Measurements from ENCODE around the gene APBB2. TPM values are rescaled to one million over a fixed set of nuclear protein-coding genes. Genes with fewer than 3 reads are reported as not detected.

Gene APBB2
- total RNA-seq, 2 donors from 2014 or later, result 28.2 to 30.7 TPM

GRCh38 chr4:40881851-40882250 is 332.5 kb downstream of the APBB2 start:
- ATAC-seq, result no peak
- intact Hi-C loops (cut with DNase I, micrococcal nuclease), result no loop called here
- no peak for DNase-seq

- DNase-seq, result no peak
- intact Hi-C loops (cut with DNase I, micrococcal nuclease), result no loop called here
- ATAC-seq, result no peak
These were observed 333.2 kb downstream of the APBB2 start for GRCh38 chr4:40881096-40881495.

- no peak for ATAC-seq
- no peak for DNase-seq
- intact Hi-C loops (cut with DNase I, micrococcal nuclease), result no loop called here
These were observed 335.7 kb downstream of the APBB2 start for GRCh38 chr4:40878548-40879055.

GRCh38 chr4:40877081-40877480 is 337.3 kb downstream of the APBB2 start:
- no peak for ATAC-seq
- intact Hi-C loops (cut with DNase I, micrococcal nuclease), result no loop called here
- DNase-seq, result no peak

- DNase-seq (no peak), ATAC-seq (no peak)
- intact Hi-C loops (cut with DNase I, micrococcal nuclease), result no loop called here
These were observed 338.7 kb downstream of the APBB2 start for GRCh38 chr4:40875507-40876150.

- ATAC-seq (no peak), DNase-seq (no peak)
- intact Hi-C loops (cut with DNase I, micrococcal nuclease), result no loop called here
These were observed 339.4 kb downstream of the APBB2 start for GRCh38 chr4:40874901-40875300.

GRCh38 chr4:40874331-40874730 is 340.0 kb downstream of the APBB2 start:
- no peak for DNase-seq
- intact Hi-C loops (cut with DNase I, micrococcal nuclease), result no loop called here
- no peak for ATAC-seq

GRCh38 chr4:40871695-40872250 is 342.6 kb downstream of the APBB2 start:
- intact Hi-C loops (cut with DNase I, micrococcal nuclease), result no loop called here
- no peak for DNase-seq
- no peak for ATAC-seq

- ATAC-seq, result no peak
- intact Hi-C loops (cut with DNase I, micrococcal nuclease), result no loop called here
- no peak for DNase-seq
These were observed 344.2 kb downstream of the APBB2 start for GRCh38 chr4:40870150-40870549.

GRCh38 chr4:40865696-40866095 is 348.6 kb downstream of the APBB2 start:
- intact Hi-C loops (cut with DNase I, micrococcal nuclease), result no loop called here
- ATAC-seq (no peak), DNase-seq (no peak)

GRCh38 chr4:40864531-40864930 is 349.8 kb downstream of the APBB2 start:
- intact Hi-C loops (cut with DNase I, micrococcal nuclease), result no loop called here
- no peak for ATAC-seq
- no peak for DNase-seq

- intact Hi-C loops (cut with DNase I, micrococcal nuclease), result no loop called here
- ATAC-seq (no peak), DNase-seq (no peak)
These were observed 355.4 kb downstream of the APBB2 start for GRCh38 chr4:40858962-40859361.

- ATAC-seq (no peak), DNase-seq (no peak)
- intact Hi-C loops (cut with DNase I, micrococcal nuclease), result no loop called here
These were observed 356.4 kb downstream of the APBB2 start for GRCh38 chr4:40857956-40858355.

- DNase-seq, result peak; percentile 51 to 76
- peak; percentile 100 for ATAC-seq
- intact Hi-C loops (cut with DNase I, micrococcal nuclease), result no loop called here
These were observed 357.4 kb downstream of the APBB2 start for GRCh38 chr4:40856840-40857362.

GRCh38 chr4:40856277-40856839 is 358.0 kb downstream of the APBB2 start:
- DNase-seq (no peak), ATAC-seq (no peak)
- intact Hi-C loops (cut with DNase I, micrococcal nuclease), result no loop called here

- DNase-seq (no peak), ATAC-seq (no peak)
- intact Hi-C loops (cut with DNase I, micrococcal nuclease), result no loop called here
These were observed 363.8 kb downstream of the APBB2 start for GRCh38 chr4:40850496-40850895.

- intact Hi-C loops (cut with DNase I, micrococcal nuclease), result no loop called here
- no peak for DNase-seq
- ATAC-seq, result no peak
These were observed 365.4 kb downstream of the APBB2 start for GRCh38 chr4:40848940-40849339.

- DNase-seq, result no peak
- intact Hi-C loops (cut with DNase I, micrococcal nuclease), result no loop called here
- no peak for ATAC-seq
These were observed 366.1 kb downstream of the APBB2 start for GRCh38 chr4:40848251-40848650.

- DNase-seq, result no peak
- intact Hi-C loops (cut with DNase I, micrococcal nuclease), result no loop called here
- no peak for ATAC-seq
These were observed 367.8 kb downstream of the APBB2 start for GRCh38 chr4:40846532-40846931.

- no peak for DNase-seq
- intact Hi-C loops (cut with DNase I, micrococcal nuclease), result no loop called here
- ATAC-seq, result no peak
These were observed 369.0 kb downstream of the APBB2 start for GRCh38 chr4:40845154-40845835.

All from left colon (tissue), 2 donors.